Measurements from ENCODE around the gene CACNA1B. TPM values are rescaled to one million over a fixed set of nuclear protein-coding genes. Genes with fewer than 3 reads are reported as not detected.

Gene CACNA1B
- total and polyA plus RNA-seq, 2 of the 13 experiments (the other 11 are each of a cell fraction or from before 2014, with no cell fraction given): under 0.01 to 0.04 TPM

GRCh38 chr9:138075496-138075895 lies 197.9 kb downstream of the CACNA1B start:
- no peak overlapping the region for H3K9ac ChIP-seq (ENCODE audit: insufficient read depth, low read depth, low read length)
- no peak overlapping the region for H3K4me2 ChIP-seq (ENCODE audit: low read depth, low read length)
- POLR2A ChIA-PET: no interaction called here
- peaks cover 6 to 80% of the 10 kb centered on the region in 2 experiments; a peak in 4 of 5 replicates for H3K27me3 ChIP-seq (ENCODE audit: control insufficient read depth in 1 of 2, insufficient read depth in 2 of 2, low read length in 2 of 2)
- in situ Hi-C loops (cut with HindIII; ENCODE audit: extremely low pct_ligation_motif_present, low pct_unique_long_range_greater_than_20kb): no loop called here
- no peak overlapping the region for H3K27ac ChIP-seq (ENCODE audit: extremely low read length, insufficient read depth, low read length)
- H3K4me3 ChIP-seq (replicated peaks in 1 of 3; ENCODE audit: insufficient read depth in 1 of 3, low read depth in 2 of 3, low read length in 3 of 3): no peak overlapping the region
- no peak for ATAC-seq
- H3K9me3 ChIP-seq (ENCODE audit: low read length): no peaks in the 10 kb centered on the region
- WGBS (ENCODE audit: low lambda C conversion rate): 43% methylated on average over 6 of the region's 20 CpGs
- FAIRE-seq: no peak
- CTCF ChIA-PET (ENCODE audit: low intra/inter-chr PET ratio, low total read pairs): no interaction called here
- no peak for TF ChIP-seq ZNF569 (CRISPR knock-in tag; IDR thresholded peaks at IDR 0.05; ENCODE audit: borderline replicate concordance)
- TF ChIP-seq MTF2 (CRISPR knock-in tag; IDR thresholded peaks at IDR 0.05; ENCODE audit: borderline replicate concordance): no peak
- no peak for TF ChIP-seq TAF15 (IDR thresholded peaks at IDR 0.05; ENCODE audit: low read depth, low read length, poor library complexity, severe bottlenecking)
- no peak for TF ChIP-seq MAFG (CRISPR knock-in tag; IDR thresholded peaks at IDR 0.05)
- H3K36me3 ChIP-seq (replicated peaks in 1 of 2; ENCODE audit: control insufficient read depth in 1 of 2, insufficient read depth in 2 of 2, low read length in 2 of 2): no peaks in the 10 kb centered on the region
- no peaks in the 10 kb centered on the region for H4K20me1 ChIP-seq (ENCODE audit: insufficient read depth, low read length)
- no peaks in the 10 kb centered on the region for H3K4me1 ChIP-seq (ENCODE audit: insufficient read depth, low read length)
- H2AFZ ChIP-seq (ENCODE audit: low read length): no peak overlapping the region
- H3K79me2 ChIP-seq (ENCODE audit: insufficient read depth, low read length): no peaks in the 10 kb centered on the region
- BruUV-seq (replicated peaks): no TSS peak
- intact Hi-C loops (cut with micrococcal nuclease; ENCODE audit: unreplicated experiment): no loop called here
- DNase-seq (ENCODE audit: low spot score): no peak

- Histone ChIP-seq H3K9ac (ENCODE audit: insufficient read depth, low read depth, low read length) (no peak overlapping the region), H3K4me1 (ENCODE audit: insufficient read depth, low read length) (no peaks in the 10 kb centered on the region), H3K36me3 (replicated peaks in 1 of 2; ENCODE audit: control insufficient read depth in 1 of 2, insufficient read depth in 2 of 2, low read length in 2 of 2) (no peaks in the 10 kb centered on the region), H3K4me3 (replicated peaks in 1 of 3; ENCODE audit: insufficient read depth in 1 of 3, low read depth in 2 of 3, low read length in 3 of 3) (no peak overlapping the region), H4K20me1 (ENCODE audit: insufficient read depth, low read length) (no peaks in the 10 kb centered on the region), H3K4me2 (ENCODE audit: low read depth, low read length) (no peak overlapping the region), H3K79me2 (ENCODE audit: insufficient read depth, low read length) (no peaks in the 10 kb centered on the region), H3K27ac (ENCODE audit: extremely low read length, insufficient read depth, low read length) (no peak overlapping the region), H3K27me3 (ENCODE audit: control insufficient read depth in 1 of 2, insufficient read depth in 2 of 2, low read length in 2 of 2) (peaks cover 6 to 80% of the 10 kb centered on the region in 2 experiments; a peak in 3 of 5 replicates), H2AFZ (ENCODE audit: low read length) (no peak overlapping the region), H3K9me3 (ENCODE audit: low read length) (no peaks in the 10 kb centered on the region)
- in situ Hi-C loops (cut with HindIII; ENCODE audit: extremely low pct_ligation_motif_present, low pct_unique_long_range_greater_than_20kb): no loop called here
- no peak for DNase-seq (ENCODE audit: low spot score)
- intact Hi-C loops (cut with micrococcal nuclease; ENCODE audit: unreplicated experiment): no loop called here
- FAIRE-seq: no peak
- ChIA-PET POLR2A (no interaction called here), CTCF (ENCODE audit: low intra/inter-chr PET ratio, low total read pairs) (no interaction called here)
- TF ChIP-seq ZBTB2 (CRISPR knock-in tag; IDR thresholded peaks at IDR 0.05; ENCODE audit: low read depth) (no peak), ZXDC (CRISPR knock-in tag; IDR thresholded peaks at IDR 0.05) (no peak)
- no TSS peak for BruUV-seq (replicated peaks)
- ATAC-seq: no peak
- WGBS (ENCODE audit: low lambda C conversion rate): 26% methylated on average over 11 of the region's 14 CpGs
Observed at GRCh38 chr9:138075961-138076649, 198.5 kb downstream of the CACNA1B start.

Measured in HepG2 (cell line).